Thoracic aorta (tissue), 2 donors: ENCODE data around the gene NRG2. TPM values are rescaled to one million over a fixed set of nuclear protein-coding genes. Genes with fewer than 3 reads are reported as not detected.

Experiments used
- ATAC-seq: fragments of 150-250 bp; one replicate; pipeline ENCODE4 v1.8.0; 2017; ENCODE audit warnings: low read depth; ENCODE audit not compliant: insufficient number of reproducible peaks, low FRiP score
- DNase-seq: peaks from one replicate; pipeline ENCODE4 v3.0.0-alpha.2; 2020; ENCODE audit warnings: low spot score
- H3K27ac ChIP-seq, 2 donors: fragments of 200-600 bp; sonication (generic); 1 replicate in 1 of 2; 2 replicates in 1 of 2; pipeline ENCODE4 v1.5.1; 2016; ENCODE audit warnings: mild to moderate bottlenecking in 2 of 2, moderate library complexity in 2 of 2
- H3K27me3 ChIP-seq: fragments of 200-600 bp; sonication (generic); replicated peaks from 2 replicates; pipeline ENCODE4 v1.6.0; 2016; ENCODE audit warnings: mild to moderate bottlenecking; ENCODE audit not compliant: insufficient read depth
- H3K36me3 ChIP-seq: fragments of 200-600 bp; sonication (generic); one replicate; pipeline ENCODE4 v1.5.1; 2016
- H3K4me1 ChIP-seq, 2 donors: fragments of 200-600 bp; sonication (generic); 1 replicate in 1 of 2; 2 replicates in 1 of 2; pipeline versions ENCODE4 v1.5.1 to v1.6.0; 2016; ENCODE audit warnings: low read depth in 2 of 2, mild to moderate bottlenecking in 1 of 2; ENCODE audit not compliant: control insufficient read depth in 1 of 2
- H3K4me3 ChIP-seq: fragments of 200-600 bp; sonication (generic); 2 replicates; pipeline ENCODE4 v1.5.1; 2016; ENCODE audit warnings: mild to moderate bottlenecking
- H3K9me3 ChIP-seq: fragments of 200-600 bp; sonication (generic); 2 replicates; pipeline ENCODE4 v1.5.1; 2016
- CTCF ChIP-seq: fragments of 200-600 bp; sonication (generic); IDR thresholded peaks from one replicate; pipeline ENCODE4 v1.5.1; 2019; ENCODE audit warnings: antibody characterized with exemption
- total RNA-seq, 2 donors: library from RNA; depleted of rRNA; stranded (reverse); fragments of >200 nt; gene quantifications; one replicate each; pipeline versions ENCODE4 v1.1.0 to v1.2.3, GENCODE V29; 2016

The NRG2 gene
- total RNA-seq, 2 donors from 2014 or later: 2.3 to 6.9 TPM

- Histone ChIP-seq H3K27ac (no peak overlapping the region), H3K27me3 (no peaks in the 10 kb centered on the region), H3K4me3 (no peak overlapping the region), H3K36me3 (no peaks in the 10 kb centered on the region), H3K9me3 (no peaks in the 10 kb centered on the region), H3K4me1 (no peaks in the 10 kb centered on the region)
- DNase-seq (no peak), ATAC-seq (no peak)
- TF ChIP-seq CTCF: no peak
These were observed 238.2 kb downstream of the NRG2 start for GRCh38 chr5:139804800-139805397.

- Histone ChIP-seq H3K4me3 (no peak overlapping the region), H3K9me3 (no peaks in the 10 kb centered on the region), H3K27ac (no peak overlapping the region), H3K36me3 (no peaks in the 10 kb centered on the region), H3K27me3 (no peaks in the 10 kb centered on the region), H3K4me1 (no peaks in the 10 kb centered on the region)
- no peak for DNase-seq
- no peak for TF ChIP-seq CTCF
- ATAC-seq: no peak
These were observed 239.1 kb downstream of the NRG2 start for GRCh38 chr5:139803978-139804377.

GRCh38 chr5:139799359-139799758 is 243.7 kb downstream of the NRG2 start:
- no peak for TF ChIP-seq CTCF
- peaks cover 6 to 15% of the 10 kb centered on the region in 2 donors for H3K4me1 ChIP-seq
- ATAC-seq: no peak
- DNase-seq: no peak
- no peaks in the 10 kb centered on the region for H3K9me3 ChIP-seq
- H3K4me3 ChIP-seq: no peak overlapping the region
- H3K27ac ChIP-seq: no peak overlapping the region
- no peaks in the 10 kb centered on the region for H3K36me3 ChIP-seq
- no peaks in the 10 kb centered on the region for H3K27me3 ChIP-seq

GRCh38 chr5:139798883-139799282 is 244.2 kb downstream of the NRG2 start:
- Histone ChIP-seq H3K9me3 (no peaks in the 10 kb centered on the region), H3K4me1 (peaks cover 6 to 15% of the 10 kb centered on the region in 2 donors), H3K27ac (no peak overlapping the region), H3K36me3 (no peaks in the 10 kb centered on the region), H3K4me3 (no peak overlapping the region), H3K27me3 (no peaks in the 10 kb centered on the region)
- no peak for ATAC-seq
- DNase-seq: no peak
- no peak for TF ChIP-seq CTCF

- Histone ChIP-seq H3K4me3 (no peak overlapping the region), H3K36me3 (no peaks in the 10 kb centered on the region), H3K27ac (no peak overlapping the region), H3K4me1 (peaks cover 6 to 15% of the 10 kb centered on the region in 2 donors), H3K27me3 (no peaks in the 10 kb centered on the region), H3K9me3 (no peaks in the 10 kb centered on the region)
- TF ChIP-seq CTCF: no peak
- ATAC-seq (no peak), DNase-seq (no peak)
These were observed 245.1 kb downstream of the NRG2 start for GRCh38 chr5:139797856-139798510.
